HG03571 (cell line): ENCODE measurements around the gene SPATA21.
"Not testable (repeated sequence)": the region's sequence is repeated elsewhere in the genome, so short reads cannot be mapped to it uniquely, and the experiment has no call there.

Experiments used
- ATAC-seq: cut with Tn5 transposase; IDR thresholded peaks from one replicate; pipeline ENCODE4 v1.9.1; 2021; ENCODE audit not compliant: unreplicated experiment

Gene SPATA21

DNA sequence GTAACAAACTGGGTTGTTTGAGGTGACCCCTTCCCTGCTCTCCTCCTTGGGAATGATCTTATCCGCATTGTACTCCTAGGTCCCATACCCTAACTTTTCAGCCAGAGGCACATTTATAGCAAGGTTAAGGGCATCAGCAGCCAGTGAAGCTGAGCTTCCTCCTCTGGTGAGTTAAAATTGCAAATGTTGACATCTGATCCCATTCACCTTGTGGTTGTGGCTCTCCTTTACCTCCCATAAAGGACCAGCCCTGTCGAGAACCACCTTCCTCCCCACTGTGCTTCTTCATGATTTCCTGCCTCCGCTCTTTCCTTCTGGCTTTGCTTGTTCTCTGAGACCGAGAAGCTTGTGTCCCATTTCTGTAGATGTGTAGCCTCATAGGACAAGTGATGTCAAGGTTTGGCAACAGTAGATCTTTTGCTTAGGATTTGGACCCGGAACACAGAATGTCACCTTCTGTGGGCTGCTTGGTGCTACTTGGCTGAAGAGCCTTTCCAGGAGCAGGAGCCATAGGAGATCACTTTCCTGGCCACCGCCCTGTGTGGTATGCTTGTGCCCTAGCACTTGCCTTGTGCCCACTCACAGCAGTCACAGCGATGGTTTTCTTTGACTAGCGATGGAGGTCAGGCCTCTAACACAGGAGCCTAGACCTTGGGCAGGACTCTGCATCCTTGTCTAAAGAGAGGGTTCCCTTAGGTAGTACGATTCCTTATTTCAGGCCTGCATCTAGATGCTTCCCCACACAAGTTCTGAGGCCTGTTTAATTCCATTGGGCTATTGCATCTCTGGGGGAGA lies 51.4 kb downstream of the SPATA21 start:
- ATAC-seq: no peak

DNA sequence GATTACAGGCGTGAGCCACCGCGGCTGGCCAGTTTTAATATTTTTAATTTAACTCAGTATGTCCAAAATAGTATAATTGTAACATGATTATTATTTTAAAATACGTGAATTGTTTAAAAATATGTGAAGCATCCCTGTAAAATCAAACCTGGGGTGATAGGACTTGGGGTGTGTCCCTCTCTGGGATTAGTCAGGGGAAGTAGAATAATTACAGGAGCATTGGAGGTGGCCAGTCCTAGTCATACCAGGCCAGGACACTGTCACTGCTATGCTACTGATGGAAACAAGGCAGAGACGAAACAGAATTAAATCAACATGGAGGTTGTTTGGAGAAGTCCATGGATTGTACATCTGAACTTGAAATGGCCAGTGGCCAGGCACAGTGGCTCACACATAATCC lies 53.3 kb downstream of the SPATA21 start:
- no peak for ATAC-seq

DNA sequence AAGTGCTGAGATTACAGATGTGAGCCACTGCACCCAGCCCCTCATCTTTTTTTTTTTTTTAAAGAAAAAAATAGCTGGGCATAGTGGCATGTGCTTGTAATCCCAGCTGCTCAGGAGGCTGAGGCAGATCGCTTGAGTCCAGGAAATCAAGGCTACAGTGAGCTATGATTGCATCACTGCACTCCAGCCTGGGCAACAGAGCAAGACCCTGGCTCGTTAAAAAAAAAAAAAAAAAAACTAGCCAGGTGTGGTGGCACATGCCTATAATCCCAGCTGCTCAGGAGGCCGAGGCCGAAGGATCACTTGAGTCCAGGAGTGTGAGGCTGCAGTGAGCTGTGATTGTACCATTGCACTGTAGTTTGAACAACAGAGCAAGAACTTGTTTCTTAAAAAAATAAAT lies 56.4 kb downstream of the SPATA21 start:
- ATAC-seq: no peak

DNA sequence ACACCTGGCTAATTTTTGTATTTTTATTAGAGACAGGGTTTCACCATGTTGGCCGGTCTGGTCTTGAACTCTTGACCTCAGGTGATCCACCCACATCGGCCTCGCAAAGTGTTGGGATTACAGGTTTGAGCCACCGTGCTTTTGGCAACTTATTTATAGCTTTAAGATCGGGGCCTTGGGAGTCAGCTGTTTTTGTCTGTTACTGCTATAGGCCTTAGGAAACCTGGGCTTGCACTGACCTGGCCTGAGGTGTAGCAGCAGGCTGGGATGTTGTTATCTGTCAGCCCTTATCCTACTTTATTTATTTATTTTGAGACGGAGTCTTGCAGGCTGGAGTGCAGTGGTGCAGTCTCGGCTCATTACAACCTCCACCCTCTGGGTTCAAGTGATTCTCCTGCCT lies 58.8 kb downstream of the SPATA21 start:
- no peak for ATAC-seq

DNA sequence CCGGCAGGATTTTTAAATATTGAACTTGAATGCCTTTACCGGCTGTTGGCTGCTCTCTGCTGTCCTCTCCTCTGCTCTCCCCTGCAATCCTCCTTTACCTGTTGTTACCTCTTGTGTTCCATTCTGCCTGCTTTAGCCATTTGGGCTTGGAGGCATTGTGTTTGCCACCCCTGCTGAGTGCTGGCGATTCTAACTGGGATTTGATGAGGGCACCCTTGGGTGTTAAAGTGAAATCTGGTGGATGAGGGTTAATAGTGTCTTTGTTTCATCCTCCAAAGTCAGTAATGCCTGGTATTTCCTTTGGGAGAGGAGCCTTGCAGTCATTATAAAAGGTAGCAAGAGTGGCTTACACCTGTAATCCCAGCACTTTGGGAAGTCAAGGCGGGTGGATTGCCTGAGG lies 60.3 kb downstream of the SPATA21 start:
- ATAC-seq: no peak

DNA sequence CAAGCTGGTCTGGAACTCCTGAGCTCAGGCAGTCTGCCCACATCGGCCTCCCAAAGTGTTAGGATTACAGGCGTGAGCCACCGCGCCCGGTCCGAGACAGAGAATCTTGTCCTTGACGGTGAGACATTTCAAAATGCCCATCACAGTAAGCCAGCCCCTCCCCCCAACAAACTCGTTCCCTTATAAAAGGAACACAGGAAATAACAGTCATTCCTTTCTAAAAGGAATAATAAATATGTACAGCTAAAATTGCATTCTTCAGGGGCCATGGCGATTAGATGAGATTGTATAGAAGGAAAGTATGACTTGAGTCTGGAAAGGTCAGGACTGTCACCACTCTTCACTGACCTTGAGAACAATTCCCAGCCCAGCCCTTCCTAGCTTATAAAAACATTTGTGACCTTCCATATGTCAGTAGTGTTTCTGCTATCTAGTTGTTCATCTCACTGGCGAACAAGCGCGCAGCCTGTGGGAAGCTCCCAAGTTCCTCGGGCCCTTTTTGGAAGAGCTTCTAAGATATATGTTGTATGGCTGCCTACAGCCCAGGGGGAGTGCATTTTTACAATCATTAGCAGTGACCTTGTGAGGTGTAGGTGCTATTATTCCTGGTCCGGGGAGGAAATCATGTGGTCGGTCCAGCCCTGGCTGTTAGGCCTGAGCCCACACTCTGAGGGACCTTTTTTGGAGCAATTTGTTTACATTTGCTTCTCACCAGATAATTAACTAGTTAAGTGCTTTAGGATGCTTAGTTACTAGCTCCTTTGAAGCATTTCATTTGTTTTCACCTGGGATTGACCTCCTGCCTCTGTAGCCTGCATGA lies 61.5 kb downstream of the SPATA21 start:
- no peak for ATAC-seq

DNA sequence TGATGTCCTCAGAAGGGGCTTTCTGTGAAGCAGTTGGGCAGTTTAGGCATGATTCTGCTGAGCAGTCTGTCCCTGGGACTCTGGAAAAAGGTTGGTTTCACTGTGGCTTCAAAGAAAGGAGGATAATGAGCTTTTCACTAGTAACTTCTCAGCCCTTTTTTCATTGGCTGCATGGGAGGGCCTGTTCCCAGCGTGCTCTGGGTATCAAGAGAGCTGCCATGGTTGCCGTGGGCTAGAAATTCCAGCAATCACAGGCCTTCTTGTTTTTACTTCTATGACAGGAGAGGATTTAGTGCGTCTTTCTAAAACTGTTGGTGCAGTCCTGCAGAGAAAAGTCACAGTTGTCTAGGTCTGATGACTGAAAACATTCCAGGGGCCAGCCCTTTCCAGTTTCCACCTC lies 63.0 kb downstream of the SPATA21 start:
- ATAC-seq: no peak

DNA sequence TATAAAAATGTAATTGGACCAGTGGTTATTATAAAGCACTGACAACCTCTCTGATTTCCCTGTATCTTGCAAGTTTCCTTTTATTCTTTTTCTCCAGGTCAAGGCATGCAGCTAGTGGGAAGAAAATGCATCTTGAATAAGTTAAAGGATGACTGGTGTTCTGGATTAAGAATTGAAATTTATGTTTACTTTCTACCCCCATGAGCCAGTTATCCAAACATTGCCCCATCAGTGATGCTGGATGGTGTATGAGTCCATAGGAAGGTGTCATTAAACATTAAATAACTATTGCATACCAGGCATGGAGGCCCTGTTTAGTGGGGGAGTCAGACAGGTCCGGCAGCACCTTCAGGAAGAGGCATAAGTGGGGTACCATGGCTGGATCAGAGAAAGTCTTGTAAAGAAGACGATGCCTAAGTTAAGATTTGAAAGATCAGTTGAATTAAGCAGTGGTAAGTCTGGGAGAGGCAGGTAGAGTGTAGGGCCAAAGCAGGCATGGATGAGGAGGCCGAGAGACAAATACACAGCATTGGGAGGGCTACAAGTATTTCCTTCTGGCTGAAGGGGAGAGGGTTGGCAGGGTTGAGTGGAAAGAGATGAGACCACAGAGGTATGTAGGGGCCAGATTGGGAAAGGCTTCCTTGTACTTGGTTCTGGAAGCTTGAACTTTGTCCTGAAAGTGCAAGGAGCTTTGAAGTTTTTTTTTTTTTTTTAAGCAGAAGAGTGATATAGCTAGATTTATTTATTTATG lies 64.5 kb downstream of the SPATA21 start:
- no peak for ATAC-seq

DNA sequence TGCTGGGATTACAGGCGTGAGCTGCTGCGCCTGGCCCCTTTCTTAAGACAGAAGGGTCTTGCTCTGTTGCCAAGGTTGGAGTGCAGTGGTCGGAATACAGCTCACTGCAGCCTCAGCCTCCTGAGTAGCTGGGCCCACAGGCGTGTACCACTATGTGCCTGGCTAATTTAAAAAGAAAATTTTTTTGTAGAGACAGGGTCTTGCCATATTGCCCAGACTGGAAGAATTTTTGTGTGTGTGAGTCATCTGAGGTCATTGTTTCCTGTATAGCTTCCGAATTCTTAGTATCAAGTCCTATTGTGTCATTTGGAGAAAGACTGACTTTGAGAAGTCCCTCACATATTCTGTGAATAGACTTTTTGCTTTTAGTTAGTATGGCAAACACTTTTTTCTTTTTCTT lies 65.5 kb downstream of the SPATA21 start:
- no peak for ATAC-seq

DNA sequence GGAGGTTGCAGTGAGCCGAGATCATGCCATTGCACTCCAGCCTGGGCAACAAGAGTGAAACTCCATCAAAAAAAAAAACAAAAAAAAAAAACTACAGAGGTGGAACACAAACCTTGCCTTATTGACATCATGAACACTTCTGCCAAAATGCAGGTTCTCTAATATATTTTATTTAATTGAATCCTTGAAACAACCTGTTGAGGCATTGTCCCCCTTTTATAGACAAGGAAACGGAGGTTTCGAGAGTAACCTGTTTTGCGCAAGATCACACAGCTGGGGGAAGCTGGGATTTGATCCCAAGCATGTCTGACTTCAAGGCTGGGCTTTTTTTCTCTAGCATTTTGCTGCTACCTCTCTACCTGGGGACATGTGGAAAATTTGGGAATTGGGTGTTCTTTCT lies 67.4 kb downstream of the SPATA21 start:
- ATAC-seq: no peak

DNA sequence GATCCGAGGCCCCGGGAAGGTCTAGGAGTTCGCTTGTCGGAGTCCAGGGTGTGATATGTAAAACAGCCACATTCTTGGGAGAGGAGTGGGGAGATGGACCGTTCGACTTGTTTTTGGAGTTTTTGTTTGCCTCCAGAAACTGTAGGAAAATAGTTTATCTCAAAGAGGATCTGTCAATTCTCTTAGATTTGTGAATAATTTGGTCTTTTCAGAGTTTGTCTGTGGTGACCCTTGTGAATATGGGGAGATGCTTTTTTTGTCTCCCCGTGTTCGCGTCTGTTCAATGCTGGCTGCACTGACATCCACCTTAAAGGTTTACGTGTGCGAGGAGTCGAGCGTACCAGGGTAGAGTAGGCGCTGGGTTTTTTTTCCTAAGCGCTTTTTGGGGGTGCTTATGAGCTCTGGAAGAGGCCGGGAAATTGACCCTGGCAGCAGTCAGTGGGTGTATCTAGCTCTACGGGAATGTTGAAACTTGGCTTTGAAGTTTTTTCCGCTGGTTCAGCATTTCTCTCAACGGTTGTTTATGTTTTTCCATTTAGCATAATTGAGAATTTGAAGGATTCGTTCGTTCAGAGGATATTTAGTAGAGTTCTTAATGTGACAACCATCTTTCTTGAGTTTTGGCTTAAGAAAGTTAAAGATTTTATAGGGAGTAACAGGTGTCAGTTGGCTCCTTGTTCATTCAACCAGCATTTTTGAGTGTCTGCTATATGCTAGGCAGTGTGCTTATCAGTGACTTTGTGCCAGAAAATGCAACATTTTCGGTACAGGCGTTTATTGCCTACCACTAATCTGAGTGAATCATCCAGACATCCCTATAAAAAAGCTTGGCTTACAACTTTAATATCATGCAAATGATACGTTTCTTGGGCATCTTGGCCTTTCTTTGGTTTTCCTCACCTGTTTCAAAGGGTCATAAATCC lies 69.0 kb downstream of the SPATA21 start:
- ATAC-seq: no peak

DNA sequence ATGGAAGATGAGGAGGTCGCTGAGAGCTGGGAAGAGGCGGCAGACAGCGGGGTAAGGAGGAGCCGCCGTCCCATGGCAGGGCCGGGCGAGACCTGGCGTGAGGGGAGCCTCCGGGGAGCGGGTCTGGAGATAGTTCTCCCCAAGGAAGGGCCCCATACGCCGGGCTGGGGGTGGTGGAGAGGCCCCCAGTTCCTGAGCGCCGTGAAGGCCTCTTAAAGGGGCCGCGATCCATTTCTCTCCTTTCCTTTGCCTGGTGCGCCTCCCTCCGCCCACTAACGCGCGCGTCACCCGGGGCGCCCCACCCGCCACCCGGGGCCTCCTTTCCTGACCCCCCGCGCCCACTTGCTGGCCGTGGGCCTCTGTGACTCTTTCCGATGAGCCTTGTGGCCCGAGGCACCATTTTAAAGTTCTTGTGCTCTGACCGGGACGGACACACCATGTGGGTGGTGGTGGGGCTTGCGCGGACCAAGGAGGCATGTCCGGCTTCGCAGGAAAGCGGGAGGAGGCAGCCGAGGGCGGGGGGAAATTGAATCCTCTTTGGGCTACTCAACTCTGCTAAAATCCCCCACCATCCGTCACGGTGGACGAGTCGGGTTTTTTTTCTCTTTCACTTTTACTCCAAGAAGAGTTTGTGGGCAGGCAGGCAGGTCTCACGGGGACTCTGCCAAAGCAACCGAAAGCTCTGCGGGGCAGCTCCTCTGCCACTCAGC lies 69.8 kb downstream of the SPATA21 start:
- peak; percentile 54 for ATAC-seq

DNA sequence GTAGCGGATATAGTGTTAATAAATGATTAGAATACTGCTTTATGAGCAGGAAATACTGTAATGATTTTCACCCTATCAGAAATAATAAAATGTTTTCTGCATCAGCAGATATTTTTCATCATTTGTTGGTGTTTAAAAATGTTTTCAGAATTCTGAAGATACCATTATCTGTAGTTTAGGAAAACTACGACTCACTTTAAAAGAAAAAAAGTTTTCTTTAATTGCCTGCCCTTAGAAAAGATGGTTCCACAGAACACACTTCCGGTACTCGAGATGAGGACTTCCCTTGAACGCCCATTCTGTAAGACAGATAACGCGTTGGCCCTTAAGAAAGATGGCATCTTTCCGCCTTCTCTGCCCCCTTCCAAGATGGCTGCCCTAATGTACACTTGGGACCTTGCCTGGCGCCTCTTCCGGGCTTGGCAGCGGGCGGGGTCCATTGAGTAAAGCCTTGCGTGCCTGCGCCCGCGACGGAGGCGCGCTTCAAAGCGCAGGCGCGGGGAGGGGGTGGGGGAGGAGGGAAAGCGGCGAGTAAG lies 70.4 kb downstream of the SPATA21 start, which contains the start of gene SZRD1:
Gene SZRD1, plus strand, starts transcription at position 521 of the 536 bp plus-strand sequence. CDS start 16 bp downstream, outside the sequence.
- ATAC-seq: peak; percentile 77

DNA sequence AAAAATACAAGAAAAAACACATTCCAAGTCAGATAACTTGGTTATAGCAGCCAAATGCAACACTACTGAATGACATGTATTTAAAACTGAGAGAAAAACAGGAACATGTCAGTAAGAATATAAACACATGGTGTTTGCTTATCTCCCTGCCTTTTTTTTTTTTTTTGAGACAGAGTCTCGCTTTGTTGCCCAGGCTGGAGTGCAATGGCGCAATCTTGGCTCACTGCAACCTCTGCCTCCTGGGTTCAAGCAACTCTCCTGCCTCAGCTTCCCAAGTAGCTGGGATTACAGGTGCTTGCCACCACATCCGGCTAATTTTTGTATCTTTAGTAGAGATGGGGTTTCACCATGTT lies 72.1 kb downstream of the SPATA21 start:
- ATAC-seq: not testable (repeated sequence)

DNA sequence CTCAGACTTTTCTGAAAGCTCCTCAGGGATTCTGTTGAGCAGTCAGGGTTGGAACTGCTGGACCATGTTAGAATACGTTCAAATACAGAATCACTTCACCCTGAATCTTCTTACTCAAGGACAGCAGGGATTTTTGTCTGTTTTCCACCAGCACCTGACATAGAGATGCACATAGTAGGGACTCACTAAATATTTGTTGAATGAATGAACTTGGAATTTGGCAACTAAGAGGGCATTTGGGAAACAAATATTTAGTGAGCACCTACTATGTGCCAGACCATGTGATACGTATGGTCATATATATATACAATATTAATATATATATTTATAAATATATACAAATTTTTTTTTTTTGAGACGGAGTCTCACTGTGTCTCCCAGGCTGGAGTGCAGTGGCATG lies 80.4 kb downstream of the SPATA21 start:
- ATAC-seq: no peak

DNA sequence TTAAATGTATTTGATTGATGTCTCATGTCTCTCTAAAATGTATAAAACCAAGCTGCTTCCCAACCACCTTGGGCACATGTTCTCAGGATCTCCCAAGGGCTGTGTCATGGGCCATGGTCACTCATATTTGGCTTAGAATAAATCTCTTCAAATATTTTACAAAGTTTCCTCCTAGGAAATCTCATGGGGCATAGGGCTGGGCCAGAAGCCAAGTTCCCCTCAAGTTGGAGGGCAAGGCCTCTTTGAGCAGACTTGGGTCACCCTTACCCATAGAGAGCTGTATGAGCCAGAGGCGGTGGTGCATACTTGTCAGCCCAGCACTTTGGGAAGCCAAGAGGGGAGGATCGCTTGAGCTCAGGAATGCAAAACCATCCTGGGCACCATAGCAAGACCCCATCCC lies 82.6 kb downstream of the SPATA21 start:
- ATAC-seq: no peak

DNA sequence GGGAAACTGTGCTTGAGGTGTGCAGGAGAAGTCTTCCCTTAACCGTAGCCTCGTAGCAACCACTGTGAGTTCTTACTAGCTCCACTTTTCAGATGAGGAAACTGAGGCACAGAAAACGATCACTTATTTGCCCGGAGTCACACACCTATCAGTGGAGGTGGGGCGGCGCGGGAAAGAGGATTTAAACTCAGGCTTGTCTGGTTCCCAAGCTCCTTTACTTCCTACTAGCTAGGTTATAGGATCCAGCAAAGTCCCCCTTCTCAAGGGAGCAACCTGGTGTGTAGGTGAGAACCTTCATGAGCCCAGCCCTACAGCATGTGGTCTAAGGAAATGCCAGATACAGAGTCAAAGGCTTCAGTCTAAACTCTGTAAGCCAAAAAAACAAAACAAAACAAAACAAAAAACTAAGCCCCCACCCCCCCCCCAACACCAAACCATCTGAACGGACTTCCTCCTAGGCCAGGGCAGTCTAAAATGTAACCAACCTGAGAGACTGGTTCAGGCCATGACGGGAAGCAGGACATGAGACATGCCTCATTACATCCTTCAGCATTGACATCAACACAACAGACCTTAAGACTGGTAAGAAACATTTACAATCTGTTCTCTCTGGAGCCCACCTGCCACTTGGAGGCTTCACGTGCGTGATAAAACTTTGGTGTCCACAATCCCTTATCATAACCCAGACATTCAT lies 84.2 kb downstream of the SPATA21 start:
- no peak for ATAC-seq

DNA sequence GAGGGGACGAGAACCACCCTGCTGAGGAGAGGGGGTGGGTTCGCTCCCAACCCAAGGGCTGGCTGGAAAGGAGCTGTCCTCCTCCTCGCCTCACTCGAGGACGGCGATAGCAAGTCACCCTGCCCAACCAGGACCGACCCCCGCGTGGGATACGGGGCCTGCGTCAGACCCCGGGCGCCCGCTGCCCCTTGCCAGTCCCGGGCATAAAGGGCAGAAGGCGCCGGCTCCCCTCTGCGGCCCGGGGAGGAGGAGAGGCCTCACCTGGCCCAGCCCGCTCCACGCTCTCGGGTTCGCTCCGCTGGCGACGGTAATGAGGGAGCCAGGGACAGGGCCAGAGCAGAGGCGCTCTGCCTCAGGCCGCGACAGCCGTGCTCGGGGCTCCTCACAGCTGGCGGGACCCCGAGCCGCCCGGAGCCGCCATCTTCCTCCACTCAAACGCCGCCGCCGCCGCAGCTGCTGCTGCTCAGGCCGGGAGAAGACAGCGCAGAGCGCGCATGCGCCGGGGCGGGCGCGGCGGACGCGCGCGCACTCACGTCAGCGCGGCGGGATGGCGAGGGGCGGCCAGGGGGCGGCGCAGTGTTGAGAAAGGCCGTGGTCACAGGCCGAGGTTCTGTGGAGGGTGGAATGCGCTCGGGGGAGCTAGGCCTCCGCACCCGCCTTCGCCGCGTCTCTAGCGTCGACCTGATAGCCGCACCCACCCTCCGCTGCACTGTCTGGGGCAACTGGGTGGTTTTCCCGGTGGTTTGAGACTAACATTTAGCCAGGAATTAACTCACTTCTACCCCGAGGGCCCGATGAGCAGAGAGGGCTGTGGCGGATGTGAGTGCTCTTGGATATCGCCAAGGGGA lies 85.0 kb downstream of the SPATA21 start, which contains the start of gene FBXO42:
Gene FBXO42, minus strand, starts transcription at position 487 of the 848 bp plus-strand sequence. CDS start 37,062 bp downstream, outside the sequence.
- peak; percentile 80 for ATAC-seq
